HepG2 (cell line): ENCODE results near the gene ABCB8. TPM values are rescaled to one million over a fixed set of nuclear protein-coding genes. Genes with fewer than 3 reads are reported as not detected.
A peak's percentile ranks its signal among the peaks of the same experiment; 100 is the strongest.

Experiments
- CCAR2 ChIP-seq: fragments of 200-400 bp; formaldehyde crosslinking; optimal IDR thresholded peaks from 2 replicates; pipeline ENCODE3; 2018; ENCODE audit warnings: low read depth, mild to moderate bottlenecking, low read length, moderate library complexity
- DRAP1 ChIP-seq: IDR thresholded peaks from 2 replicates; pipeline ENCODE4 v1.6.1; 2016; ENCODE audit warnings: missing genetic modification reagents, missing compliant biosample characterization
- ELK4 ChIP-seq: sonication (generic); formaldehyde crosslinking; IDR thresholded peaks from 2 replicates; pipeline ENCODE4 v1.9.0; 2021; ENCODE audit warnings: missing genetic modification reagents, borderline replicate concordance
- GLI4 ChIP-seq: sonication (generic); formaldehyde crosslinking; IDR thresholded peaks from 2 replicates; pipeline ENCODE4 v1.5.1; 2020; ENCODE audit warnings: missing genetic modification reagents, mild to moderate bottlenecking, moderate library complexity, borderline replicate concordance
- HINFP ChIP-seq: sonication (generic); formaldehyde crosslinking; IDR thresholded peaks from 2 replicates; pipeline ENCODE4 v1.4.0; 2020; ENCODE audit warnings: low read depth, mild to moderate bottlenecking, missing genetic modification reagents
- IRF1 ChIP-seq: sonication (generic); formaldehyde crosslinking; IDR thresholded peaks from 2 replicates; pipeline ENCODE4 v1.4.0; 2020; ENCODE audit warnings: low read depth, mild to moderate bottlenecking, missing genetic modification reagents
- JARID2 ChIP-seq: sonication (generic); formaldehyde crosslinking; IDR thresholded peaks from 2 replicates; pipeline ENCODE4 v1.8.1; 2023; ENCODE audit warnings: missing genetic modification reagents, inconsistent platforms; ENCODE audit not compliant: insufficient replicate concordance
- NFE2L2 ChIP-seq: fragments of 150-350 bp; IDR thresholded peaks from 2 replicates; pipeline ENCODE4 v1.6.1; 2014; ENCODE audit warnings: low read length
- POLR2G ChIP-seq: fragments of 200-400 bp; formaldehyde crosslinking; IDR thresholded peaks from 2 replicates; pipeline ENCODE4 v1.6.1; 2018; ENCODE audit warnings: mild to moderate bottlenecking, low read depth, low read length, moderate library complexity
- SKI ChIP-seq: fragments of 450-650 bp; IDR thresholded peaks from one replicate; pipeline ENCODE4 v1.6.1; 2018; ENCODE audit warnings: mild to moderate bottlenecking; ENCODE audit not compliant: partially characterized antibody
- ZNF260 ChIP-seq: sonication (generic); formaldehyde crosslinking; IDR thresholded peaks from 2 replicates; pipeline ENCODE4 v1.4.0; 2020; ENCODE audit warnings: missing genetic modification reagents, low read depth, mild to moderate bottlenecking, borderline replicate concordance
- ZNF282 ChIP-seq: fragments of 450-650 bp; IDR thresholded peaks from 2 replicates; pipeline ENCODE4 v1.6.1; 2018; ENCODE audit not compliant: partially characterized antibody
- ZNF414 ChIP-seq: sonication (generic); formaldehyde crosslinking; IDR thresholded peaks from 2 replicates; pipeline ENCODE4 v1.5.0; 2020; ENCODE audit warnings: missing genetic modification reagents
- ZNF446 ChIP-seq: sonication (generic); formaldehyde crosslinking; IDR thresholded peaks from 2 replicates; pipeline ENCODE4 v1.5.0; 2020; ENCODE audit warnings: mild to moderate bottlenecking, missing genetic modification reagents
- ZNF660 ChIP-seq: sonication (generic); formaldehyde crosslinking; IDR thresholded peaks from 2 replicates; pipeline ENCODE4 v1.5.1; 2020; ENCODE audit warnings: mild to moderate bottlenecking, low read depth, missing genetic modification reagents, borderline replicate concordance
- ZNF7 ChIP-seq: IDR thresholded peaks from 2 replicates; pipeline ENCODE4 v1.6.1; 2016; ENCODE audit warnings: missing biosample characterization, missing genetic modification reagents
- polyA plus RNA-seq, 8 experiments: library from polyadenylated mRNA; depleted of rRNA in 3 of 8; stranded (reverse) in 7 of 8; unstranded in 1 of 8; fragments of >200 nt; fragmentation: Illumina TruSeq in 4 of 8; extraction: Trizol in 4 of 8; gene quantifications; 2 replicates each; pipeline versions ENCODE4 v1.2.1 to v1.2.3, GENCODE V29; 2011 to 2016; ENCODE audit warnings: low read depth in 4 of 8, missing spikeins in 1 of 8, mixed read lengths in 1 of 8; ENCODE audit not compliant: insufficient read depth in 1 of 8
- total RNA-seq, 5 experiments: library from RNA; depleted of rRNA; stranded (reverse); fragments of >200 nt; fragmentation: Illumina TruSeq; extraction: Trizol; gene quantifications; 2 replicates each; pipeline ENCODE4 v1.2.3, GENCODE V29; 2016; ENCODE audit warnings: low read depth in 1 of 5
- TF ChIP-seq, protein P1 (sequence below): IDR thresholded peaks from 2 replicates; pipeline ENCODE4 v1.6.1; 2016
- TF ChIP-seq, protein P2 (sequence below): sonication (generic); formaldehyde crosslinking; IDR thresholded peaks from 2 replicates; pipeline ENCODE4 v1.5.0; 2020; ENCODE audit warnings: missing genetic modification reagents, mild to moderate bottlenecking, borderline replicate concordance
- TF ChIP-seq, protein P3 (sequence below): sonication (generic); formaldehyde crosslinking; conservative IDR thresholded peaks from 2 replicates; pipeline ENCODE4 v1.8.0; 2022; ENCODE audit warnings: mild to moderate bottlenecking, moderate library complexity, missing genetic modification reagents

Gene ABCB8
- total and polyA plus RNA-seq, 2 of the 13 experiments (the other 11 are each of a cell fraction or from before 2014, with no cell fraction given): 6.6 to 16.7 TPM

GRCh38 chr7:151028131-151028947, at the start of gene ABCB8 (continued):
- no peak for TF ChIP-seq HINFP (CRISPR knock-in tag)
- peak; percentile 11 for TF ChIP-seq JARID2 (CRISPR knock-in tag)
- no peak for TF ChIP-seq ELK4 (CRISPR knock-in tag)
- no peak for TF ChIP-seq IRF1 (CRISPR knock-in tag)
- TF ChIP-seq ZNF260: no peak
- no peak for TF ChIP-seq SKI
- TF ChIP-seq POLR2G: peak; percentile 64
- TF ChIP-seq ZNF7 (CRISPR knock-in tag): no peak
- TF ChIP-seq ZNF660 (CRISPR knock-in tag): no peak
- no peak for TF ChIP-seq GLI4 (CRISPR knock-in tag)
- TF ChIP-seq, protein P1, sequence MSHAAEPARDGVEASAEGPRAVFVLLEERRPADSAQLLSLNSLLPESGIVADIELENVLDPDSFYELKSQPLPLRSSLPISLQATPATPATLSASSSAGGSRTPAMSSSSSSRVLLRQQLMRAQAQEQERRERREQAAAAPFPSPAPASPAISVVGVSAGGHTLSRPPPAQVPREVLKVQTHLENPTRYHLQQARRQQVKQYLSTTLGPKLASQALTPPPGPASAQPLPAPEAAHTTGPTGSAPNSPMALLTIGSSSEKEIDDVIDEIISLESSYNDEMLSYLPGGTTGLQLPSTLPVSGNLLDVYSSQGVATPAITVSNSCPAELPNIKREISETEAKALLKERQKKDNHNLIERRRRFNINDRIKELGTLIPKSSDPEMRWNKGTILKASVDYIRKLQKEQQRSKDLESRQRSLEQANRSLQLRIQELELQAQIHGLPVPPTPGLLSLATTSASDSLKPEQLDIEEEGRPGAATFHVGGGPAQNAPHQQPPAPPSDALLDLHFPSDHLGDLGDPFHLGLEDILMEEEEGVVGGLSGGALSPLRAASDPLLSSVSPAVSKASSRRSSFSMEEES (CRISPR knock-in tag): no peak
- TF ChIP-seq NFE2L2: no peak
- TF ChIP-seq ZNF282: no peak
- TF ChIP-seq ZNF414 (CRISPR knock-in tag): 0 out of 2 replicates have a peak, but pooled peaks have one; percentile 64
- no peak for TF ChIP-seq CCAR2
- TF ChIP-seq, protein P2, sequence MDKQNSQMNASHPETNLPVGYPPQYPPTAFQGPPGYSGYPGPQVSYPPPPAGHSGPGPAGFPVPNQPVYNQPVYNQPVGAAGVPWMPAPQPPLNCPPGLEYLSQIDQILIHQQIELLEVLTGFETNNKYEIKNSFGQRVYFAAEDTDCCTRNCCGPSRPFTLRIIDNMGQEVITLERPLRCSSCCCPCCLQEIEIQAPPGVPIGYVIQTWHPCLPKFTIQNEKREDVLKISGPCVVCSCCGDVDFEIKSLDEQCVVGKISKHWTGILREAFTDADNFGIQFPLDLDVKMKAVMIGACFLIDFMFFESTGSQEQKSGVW (CRISPR knock-in tag): no peak
- no peak for TF ChIP-seq ZNF446 (CRISPR knock-in tag)
- TF ChIP-seq, protein P3, sequence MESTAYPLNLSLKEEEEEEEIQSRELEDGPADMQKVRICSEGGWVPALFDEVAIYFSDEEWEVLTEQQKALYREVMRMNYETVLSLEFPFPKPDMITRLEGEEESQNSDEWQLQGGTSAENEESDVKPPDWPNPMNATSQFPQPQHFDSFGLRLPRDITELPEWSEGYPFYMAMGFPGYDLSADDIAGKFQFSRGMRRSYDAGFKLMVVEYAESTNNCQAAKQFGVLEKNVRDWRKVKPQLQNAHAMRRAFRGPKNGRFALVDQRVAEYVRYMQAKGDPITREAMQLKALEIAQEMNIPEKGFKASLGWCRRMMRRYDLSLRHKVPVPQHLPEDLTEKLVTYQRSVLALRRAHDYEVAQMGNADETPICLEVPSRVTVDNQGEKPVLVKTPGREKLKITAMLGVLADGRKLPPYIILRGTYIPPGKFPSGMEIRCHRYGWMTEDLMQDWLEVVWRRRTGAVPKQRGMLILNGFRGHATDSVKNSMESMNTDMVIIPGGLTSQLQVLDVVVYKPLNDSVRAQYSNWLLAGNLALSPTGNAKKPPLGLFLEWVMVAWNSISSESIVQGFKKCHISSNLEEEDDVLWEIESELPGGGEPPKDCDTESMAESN: no peak
- TF ChIP-seq DRAP1 (CRISPR knock-in tag): no peak; the same call in 1 of the 2 replicates
